T-helper 1 cell treated with Interleukin-12 subunit alpha and Interleukin-12 subunit beta and Interleukin-4 antibody, amounts not matched to agents 30 μg/mL and 1 μg/mL, for 36 hours (primary cell): ENCODE data around the gene UTP3.

Source experiments
- H3K27ac Mint-ChIP-seq: one replicate; pipeline ENCODE4 v1.8.0; 2021; ENCODE audit warnings: mild to moderate bottlenecking, mixed read lengths
- H3K27me3 Mint-ChIP-seq: one replicate; pipeline ENCODE4 v1.8.0; 2021; ENCODE audit warnings: low read depth, mixed read lengths
- H3K36me3 Mint-ChIP-seq: one replicate; pipeline ENCODE4 v1.8.0; 2021; ENCODE audit warnings: low read depth, mixed read lengths
- H3K4me1 Mint-ChIP-seq: one replicate; pipeline ENCODE4 v1.8.0; 2021; ENCODE audit warnings: low read depth, mixed read lengths
- H3K4me3 Mint-ChIP-seq: one replicate; pipeline ENCODE4 v1.8.0; 2021; ENCODE audit warnings: mild to moderate bottlenecking, moderate library complexity, mixed read lengths
- H3K9me3 Mint-ChIP-seq: one replicate; pipeline ENCODE4 v1.8.0; 2021; ENCODE audit warnings: mixed read lengths

The UTP3 gene

GRCh38 chr4:70703619-70704214 is 15.4 kb downstream of the UTP3 start:
- Mint-ChIP-seq H3K4me1 (peaks cover 21% of the 10 kb centered on the region), H3K36me3 (peaks cover 2% of the 10 kb centered on the region), H3K27me3 (no peaks in the 10 kb centered on the region), H3K4me3 (peak overlapping the region; percentile 87), H3K9me3 (no peaks in the 10 kb centered on the region), H3K27ac (peak overlapping the region; percentile 81)

GRCh38 chr4:70704215-70704930 is 16.0 kb downstream of the UTP3 start:
- Mint-ChIP-seq H3K27me3 (no peaks in the 10 kb centered on the region), H3K4me3 (peak overlapping the region; percentile 87), H3K36me3 (peaks cover 2% of the 10 kb centered on the region), H3K4me1 (peaks cover 21% of the 10 kb centered on the region), H3K27ac (peak overlapping the region; percentile 81), H3K9me3 (no peaks in the 10 kb centered on the region)

GRCh38 chr4:70704931-70705182 is 16.5 kb downstream of the UTP3 start:
- Mint-ChIP-seq H3K36me3 (peaks cover 2% of the 10 kb centered on the region), H3K4me3 (peak overlapping the region; percentile 54), H3K4me1 (peaks cover 21% of the 10 kb centered on the region), H3K9me3 (no peaks in the 10 kb centered on the region), H3K27me3 (no peaks in the 10 kb centered on the region), H3K27ac (no peak overlapping the region)

GRCh38 chr4:70705183-70706043 is 17.1 kb downstream of the UTP3 start:
- H3K27me3 Mint-ChIP-seq, result no peaks in the 10 kb centered on the region
- H3K9me3 Mint-ChIP-seq, result no peaks in the 10 kb centered on the region
- peaks cover 2% of the 10 kb centered on the region for H3K36me3 Mint-ChIP-seq
- H3K4me3 Mint-ChIP-seq, result peak overlapping the region; percentile 83
- H3K27ac Mint-ChIP-seq, result peak overlapping the region; percentile 41
- H3K4me1 Mint-ChIP-seq, result peaks cover 21% of the 10 kb centered on the region

- Mint-ChIP-seq H3K4me1 (peaks cover 21% of the 10 kb centered on the region), H3K4me3 (peak overlapping the region; percentile 83), H3K27me3 (no peaks in the 10 kb centered on the region), H3K36me3 (peaks cover 2% of the 10 kb centered on the region), H3K9me3 (no peaks in the 10 kb centered on the region), H3K27ac (peak overlapping the region; percentile 41)
Measured at GRCh38 chr4:70706044-70706461, 17.7 kb downstream of the UTP3 start.

- no peak overlapping the region for H3K27ac Mint-ChIP-seq
- H3K27me3 Mint-ChIP-seq, result no peaks in the 10 kb centered on the region
- peaks cover 2% of the 10 kb centered on the region for H3K36me3 Mint-ChIP-seq
- H3K9me3 Mint-ChIP-seq, result no peaks in the 10 kb centered on the region
- H3K4me1 Mint-ChIP-seq, result peaks cover 21% of the 10 kb centered on the region
- peak overlapping the region; percentile 83 for H3K4me3 Mint-ChIP-seq
Measured at GRCh38 chr4:70706516-70706915, 18.2 kb downstream of the UTP3 start.

GRCh38 chr4:70709611-70710205 is 21.4 kb downstream of the UTP3 start:
- no peaks in the 10 kb centered on the region for H3K9me3 Mint-ChIP-seq
- no peak overlapping the region for H3K4me3 Mint-ChIP-seq
- H3K27me3 Mint-ChIP-seq, result no peaks in the 10 kb centered on the region
- no peaks in the 10 kb centered on the region for H3K36me3 Mint-ChIP-seq
- H3K4me1 Mint-ChIP-seq, result peaks cover 14% of the 10 kb centered on the region
- H3K27ac Mint-ChIP-seq, result no peak overlapping the region

- H3K9me3 Mint-ChIP-seq, result no peaks in the 10 kb centered on the region
- H3K36me3 Mint-ChIP-seq, result no peaks in the 10 kb centered on the region
- no peaks in the 10 kb centered on the region for H3K27me3 Mint-ChIP-seq
- no peak overlapping the region for H3K4me3 Mint-ChIP-seq
- H3K4me1 Mint-ChIP-seq, result peaks cover 4% of the 10 kb centered on the region
- H3K27ac Mint-ChIP-seq, result no peak overlapping the region
Measured at GRCh38 chr4:70711599-70711998, 23.3 kb downstream of the UTP3 start.

- H3K4me1 Mint-ChIP-seq, result peaks cover 4% of the 10 kb centered on the region
- H3K9me3 Mint-ChIP-seq, result no peaks in the 10 kb centered on the region
- H3K27ac Mint-ChIP-seq, result no peak overlapping the region
- no peak overlapping the region for H3K4me3 Mint-ChIP-seq
- H3K27me3 Mint-ChIP-seq, result no peaks in the 10 kb centered on the region
- no peaks in the 10 kb centered on the region for H3K36me3 Mint-ChIP-seq
Measured at GRCh38 chr4:70712150-70712549, 23.8 kb downstream of the UTP3 start.

GRCh38 chr4:70712604-70713452 is 24.5 kb downstream of the UTP3 start:
- H3K27ac Mint-ChIP-seq, result no peak overlapping the region
- no peak overlapping the region for H3K4me3 Mint-ChIP-seq
- H3K27me3 Mint-ChIP-seq, result no peaks in the 10 kb centered on the region
- H3K36me3 Mint-ChIP-seq, result no peaks in the 10 kb centered on the region
- peaks cover 4% of the 10 kb centered on the region for H3K4me1 Mint-ChIP-seq
- H3K9me3 Mint-ChIP-seq, result no peaks in the 10 kb centered on the region

- H3K36me3 Mint-ChIP-seq, result no peaks in the 10 kb centered on the region
- no peaks in the 10 kb centered on the region for H3K9me3 Mint-ChIP-seq
- H3K4me1 Mint-ChIP-seq, result peaks cover 4% of the 10 kb centered on the region
- H3K27me3 Mint-ChIP-seq, result no peaks in the 10 kb centered on the region
- H3K4me3 Mint-ChIP-seq, result no peak overlapping the region
- H3K27ac Mint-ChIP-seq, result no peak overlapping the region
Measured at GRCh38 chr4:70713453-70714078, 25.2 kb downstream of the UTP3 start.

GRCh38 chr4:70714079-70714887 is 26.0 kb downstream of the UTP3 start:
- Mint-ChIP-seq H3K4me1 (peaks cover 4% of the 10 kb centered on the region), H3K27me3 (no peaks in the 10 kb centered on the region), H3K36me3 (no peaks in the 10 kb centered on the region), H3K4me3 (no peak overlapping the region), H3K27ac (no peak overlapping the region), H3K9me3 (no peaks in the 10 kb centered on the region)

- Mint-ChIP-seq H3K9me3 (no peaks in the 10 kb centered on the region), H3K4me3 (no peak overlapping the region), H3K27ac (no peak overlapping the region), H3K36me3 (no peaks in the 10 kb centered on the region), H3K27me3 (no peaks in the 10 kb centered on the region), H3K4me1 (peaks cover 4% of the 10 kb centered on the region)
Measured at GRCh38 chr4:70715097-70715496, 26.8 kb downstream of the UTP3 start.
